Measurements from ENCODE around the gene VEPH1. TPM values are rescaled to one million over a fixed set of nuclear protein-coding genes. Genes with fewer than 3 reads are reported as not detected.

VEPH1 gene
- total and polyA plus RNA-seq, 5 experiments from 2014 or later = not detected

GRCh38 chr3:157263027-157263426 lies 240.2 kb downstream of the VEPH1 start:
- H3K4me1 Mint-ChIP-seq = no peaks in the 10 kb centered on the region
- no peak overlapping the region for H3K27ac Mint-ChIP-seq
- H3K9me3 Mint-ChIP-seq = no peaks in the 10 kb centered on the region
- peaks cover 0 to 18% (median 5%) of the 10 kb centered on the region in 3 donors for H3K36me3 Mint-ChIP-seq
- ATAC-seq (no peak), DNase-seq (no peak)
- H3K27me3 Mint-ChIP-seq = peaks cover 0 to 4% (median 0%) of the 10 kb centered on the region in 5 donors
- no peak overlapping the region for H3K4me3 Mint-ChIP-seq
- POLR2A ChIA-PET = no interaction called here

- no peak for DNase-seq
- no peak for ATAC-seq
- Mint-ChIP-seq H3K27ac (no peak overlapping the region), H3K4me1 (no peaks in the 10 kb centered on the region), H3K9me3 (no peaks in the 10 kb centered on the region), H3K27me3 (peaks cover 0 to 4% (median 0%) of the 10 kb centered on the region in 5 donors), H3K36me3 (peaks cover 0 to 19% (median 5%) of the 10 kb centered on the region in 3 donors), H3K4me3 (no peak overlapping the region)
- POLR2A ChIA-PET = no interaction called here
Measured at GRCh38 chr3:157261000-157261399, 242.2 kb downstream of the VEPH1 start.

GRCh38 chr3:157259825-157260224 lies 243.4 kb downstream of the VEPH1 start:
- ATAC-seq = no peak
- no peak overlapping the region for H3K27ac Mint-ChIP-seq
- POLR2A ChIA-PET = no interaction called here

GRCh38 chr3:157257101-157257500 lies 246.1 kb downstream of the VEPH1 start:
- H3K36me3 Mint-ChIP-seq = peaks cover 5 to 25% (median 8%) of the 10 kb centered on the region in 3 donors
- peaks cover 0 to 2% (median 0%) of the 10 kb centered on the region in 4 donors for H3K4me1 Mint-ChIP-seq
- peaks cover 0 to 4% (median 0%) of the 10 kb centered on the region in 5 donors for H3K27me3 Mint-ChIP-seq
- ATAC-seq = no peak
- no peak overlapping the region for H3K27ac Mint-ChIP-seq
- no peak for DNase-seq
- POLR2A ChIA-PET = no interaction called here
- H3K9me3 Mint-ChIP-seq = peaks cover 0 to 2% (median 0%) of the 10 kb centered on the region in 9 donors
- no peak overlapping the region for H3K4me3 Mint-ChIP-seq

More at GRCh38 chr3:157259825-157260224, 243.4 kb downstream of the VEPH1 start:
- no peak overlapping the region for H3K4me3 Mint-ChIP-seq
- no peak for DNase-seq
- H3K9me3 Mint-ChIP-seq = no peaks in the 10 kb centered on the region
- H3K4me1 Mint-ChIP-seq = peaks cover 0 to 2% (median 0%) of the 10 kb centered on the region in 4 donors
- peaks cover 5 to 23% (median 8%) of the 10 kb centered on the region in 3 donors for H3K36me3 Mint-ChIP-seq
- peaks cover 0 to 4% (median 0%) of the 10 kb centered on the region in 5 donors for H3K27me3 Mint-ChIP-seq

GRCh38 chr3:157255797-157256196 lies 247.4 kb downstream of the VEPH1 start:
- H3K9me3 Mint-ChIP-seq = peaks cover 0 to 2% (median 0%) of the 10 kb centered on the region in 9 donors
- POLR2A ChIA-PET = no interaction called here
- H3K27me3 Mint-ChIP-seq = peaks cover 0 to 4% (median 0%) of the 10 kb centered on the region in 5 donors
- H3K27ac Mint-ChIP-seq = no peak overlapping the region
- H3K36me3 Mint-ChIP-seq = peaks cover 5 to 22% (median 8%) of the 10 kb centered on the region in 3 donors
- ATAC-seq (no peak), DNase-seq (no peak)
- H3K4me3 Mint-ChIP-seq = no peak overlapping the region
- peaks cover 0 to 2% (median 0%) of the 10 kb centered on the region in 4 donors for H3K4me1 Mint-ChIP-seq

- ATAC-seq = no peak
- H3K36me3 Mint-ChIP-seq = peaks cover 3 to 15% (median 8%) of the 10 kb centered on the region in 3 donors
- H3K4me3 Mint-ChIP-seq = no peak overlapping the region
- H3K9me3 Mint-ChIP-seq = peaks cover 0 to 2% (median 0%) of the 10 kb centered on the region in 9 donors
- H3K27me3 Mint-ChIP-seq = no peaks in the 10 kb centered on the region
- POLR2A ChIA-PET = no interaction called here
- no peak overlapping the region for H3K27ac Mint-ChIP-seq
- DNase-seq = no peak
- H3K4me1 Mint-ChIP-seq = peaks cover 4 to 8% (median 6%) of the 10 kb centered on the region in 4 donors
Measured at GRCh38 chr3:157251685-157252084, 251.5 kb downstream of the VEPH1 start.

GRCh38 chr3:157249606-157250005 lies 253.6 kb downstream of the VEPH1 start:
- peaks cover 4 to 7% (median 5%) of the 10 kb centered on the region in 4 donors for H3K4me1 Mint-ChIP-seq
- POLR2A ChIA-PET = no interaction called here
- H3K36me3 Mint-ChIP-seq = peaks cover 0 to 9% (median 3%) of the 10 kb centered on the region in 3 donors
- no peak overlapping the region for H3K4me3 Mint-ChIP-seq
- H3K9me3 Mint-ChIP-seq = peaks cover 0 to 2% (median 0%) of the 10 kb centered on the region in 9 donors
- ATAC-seq (no peak), DNase-seq (no peak)
- no peak overlapping the region for H3K27ac Mint-ChIP-seq
- no peaks in the 10 kb centered on the region for H3K27me3 Mint-ChIP-seq

- peaks cover 0 to 2% (median 0%) of the 10 kb centered on the region in 9 donors for H3K9me3 Mint-ChIP-seq
Measured at GRCh38 chr3:157248590-157249422, 254.4 kb downstream of the VEPH1 start.

GRCh38 chr3:157247391-157247790 lies 255.8 kb downstream of the VEPH1 start:
- Mint-ChIP-seq H3K9me3 (no peaks in the 10 kb centered on the region), H3K4me3 (no peak overlapping the region), H3K36me3 (peaks cover 0 to 5% (median 2%) of the 10 kb centered on the region in 3 donors), H3K27ac (peak overlapping the region in 1 of 10 donors; percentile 7), H3K4me1 (peaks cover 4 to 7% (median 5%) of the 10 kb centered on the region in 4 donors), H3K27me3 (peaks cover 0 to 2% (median 0%) of the 10 kb centered on the region in 5 donors)
- ATAC-seq (no peak), DNase-seq (no peak)
- POLR2A ChIA-PET = no interaction called here

More at GRCh38 chr3:157248590-157249422, 254.4 kb downstream of the VEPH1 start:
- Mint-ChIP-seq H3K4me1 (peaks cover 4 to 7% (median 5%) of the 10 kb centered on the region in 4 donors), H3K4me3 (no peak overlapping the region), H3K27ac (no peak overlapping the region), H3K36me3 (peaks cover 0 to 4% (median 3%) of the 10 kb centered on the region in 3 donors), H3K27me3 (no peaks in the 10 kb centered on the region)
- POLR2A ChIA-PET = no interaction called here
- ATAC-seq (no peak), DNase-seq (no peak)

GRCh38 chr3:157242836-157243235 lies 260.4 kb downstream of the VEPH1 start:
- H3K27me3 Mint-ChIP-seq = peaks cover 0 to 2% (median 0%) of the 10 kb centered on the region in 5 donors
- POLR2A ChIA-PET = no interaction called here
- ATAC-seq = no peak
- H3K4me3 Mint-ChIP-seq = no peak overlapping the region
- no peak overlapping the region for H3K27ac Mint-ChIP-seq
- peaks cover 0 to 9% (median 5%) of the 10 kb centered on the region in 3 donors for H3K36me3 Mint-ChIP-seq
- DNase-seq = no peak
- H3K4me1 Mint-ChIP-seq = peaks cover 6 to 14% (median 11%) of the 10 kb centered on the region in 4 donors
- no peaks in the 10 kb centered on the region for H3K9me3 Mint-ChIP-seq

- H3K4me3 Mint-ChIP-seq = no peak overlapping the region
- no peaks in the 10 kb centered on the region for H3K9me3 Mint-ChIP-seq
- H3K4me1 Mint-ChIP-seq = peaks cover 4 to 7% (median 6%) of the 10 kb centered on the region in 4 donors
- no peak for ATAC-seq
- no peak for DNase-seq
- POLR2A ChIA-PET = no interaction called here
- peaks cover 0 to 2% (median 0%) of the 10 kb centered on the region in 5 donors for H3K27me3 Mint-ChIP-seq
- H3K27ac Mint-ChIP-seq = no peak overlapping the region
- H3K36me3 Mint-ChIP-seq = peaks cover 0 to 9% (median 5%) of the 10 kb centered on the region in 3 donors
Measured at GRCh38 chr3:157241599-157241998, 261.6 kb downstream of the VEPH1 start.

GRCh38 chr3:157240408-157240807 lies 262.8 kb downstream of the VEPH1 start:
- Mint-ChIP-seq H3K4me1 (peaks cover 4 to 7% (median 6%) of the 10 kb centered on the region in 4 donors), H3K36me3 (peaks cover 0 to 9% (median 5%) of the 10 kb centered on the region in 3 donors), H3K27ac (no peak overlapping the region), H3K4me3 (no peak overlapping the region), H3K9me3 (no peaks in the 10 kb centered on the region), H3K27me3 (peaks cover 0 to 2% (median 0%) of the 10 kb centered on the region in 5 donors)
- POLR2A ChIA-PET = no interaction called here
- ATAC-seq = no peak
- no peak for DNase-seq
